ENCODE measurements around the gene SLC27A6.
A peak's percentile ranks its signal among the peaks of the same experiment; 100 is the strongest.
"Not testable (repeated sequence)": the region's sequence is repeated elsewhere in the genome, so short reads cannot be mapped to it uniquely, and the experiment has no call there.

The SLC27A6 gene, protein sequence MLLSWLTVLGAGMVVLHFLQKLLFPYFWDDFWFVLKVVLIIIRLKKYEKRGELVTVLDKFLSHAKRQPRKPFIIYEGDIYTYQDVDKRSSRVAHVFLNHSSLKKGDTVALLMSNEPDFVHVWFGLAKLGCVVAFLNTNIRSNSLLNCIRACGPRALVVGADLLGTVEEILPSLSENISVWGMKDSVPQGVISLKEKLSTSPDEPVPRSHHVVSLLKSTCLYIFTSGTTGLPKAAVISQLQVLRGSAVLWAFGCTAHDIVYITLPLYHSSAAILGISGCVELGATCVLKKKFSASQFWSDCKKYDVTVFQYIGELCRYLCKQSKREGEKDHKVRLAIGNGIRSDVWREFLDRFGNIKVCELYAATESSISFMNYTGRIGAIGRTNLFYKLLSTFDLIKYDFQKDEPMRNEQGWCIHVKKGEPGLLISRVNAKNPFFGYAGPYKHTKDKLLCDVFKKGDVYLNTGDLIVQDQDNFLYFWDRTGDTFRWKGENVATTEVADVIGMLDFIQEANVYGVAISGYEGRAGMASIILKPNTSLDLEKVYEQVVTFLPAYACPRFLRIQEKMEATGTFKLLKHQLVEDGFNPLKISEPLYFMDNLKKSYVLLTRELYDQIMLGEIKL

DNA sequence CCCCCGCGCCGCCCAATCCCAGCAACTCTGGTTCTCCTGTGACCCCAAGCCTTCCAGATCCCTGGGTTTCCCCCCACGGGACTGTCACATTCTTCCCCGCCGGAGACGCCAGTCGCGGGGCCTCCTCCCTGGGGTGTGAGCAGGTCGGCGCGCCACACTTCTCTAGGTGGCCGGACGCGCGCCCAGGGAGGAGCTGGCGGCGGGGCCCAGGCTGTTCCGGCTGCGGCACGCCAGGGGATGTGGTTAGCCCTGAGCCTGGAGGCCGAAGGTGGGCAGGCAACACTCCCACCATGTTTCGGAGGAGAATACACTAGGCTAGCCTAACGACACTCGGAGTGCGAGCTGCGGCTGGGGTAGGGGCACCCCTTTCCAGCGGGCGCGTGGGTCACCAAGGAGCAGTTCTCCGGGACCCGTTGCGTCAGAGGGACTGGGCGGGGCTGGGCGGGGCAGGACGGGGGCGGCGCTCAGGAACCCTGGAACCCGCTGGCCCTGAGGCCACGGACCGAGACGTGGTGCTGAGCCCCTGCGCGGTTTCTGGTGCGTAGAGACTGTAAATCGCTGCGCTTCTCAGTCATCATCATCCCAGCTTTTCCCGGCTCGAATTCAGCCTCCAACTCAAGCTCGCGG is at the start of gene SLC27A6:
Gene SLC27A6 (plus strand): TSS at position 478 of the 627 bp plus-strand sequence. CDS start 650 bp downstream, outside the sequence.
- no peak for DNase-seq

DNA sequence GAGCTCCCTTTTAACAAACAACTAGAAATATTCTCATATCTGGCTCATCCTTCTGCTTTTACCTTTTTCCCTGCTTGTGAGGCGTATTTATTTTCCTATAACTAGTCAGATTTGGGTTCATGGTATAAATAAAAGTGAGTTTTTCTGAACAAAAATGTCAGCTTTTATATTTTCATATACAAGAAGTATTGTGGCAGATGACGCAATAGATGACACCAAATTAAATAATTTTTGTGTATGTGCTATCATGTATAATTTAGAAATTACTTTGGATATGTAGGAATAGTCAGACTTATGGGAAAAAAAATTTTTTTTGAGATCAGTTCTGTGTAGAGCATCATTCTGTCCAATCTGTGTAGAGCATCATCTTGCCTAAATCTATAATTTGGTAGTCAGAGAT is 45.7 kb upstream of the SLC27A6 start:
- DNase-seq = no peak

DNA sequence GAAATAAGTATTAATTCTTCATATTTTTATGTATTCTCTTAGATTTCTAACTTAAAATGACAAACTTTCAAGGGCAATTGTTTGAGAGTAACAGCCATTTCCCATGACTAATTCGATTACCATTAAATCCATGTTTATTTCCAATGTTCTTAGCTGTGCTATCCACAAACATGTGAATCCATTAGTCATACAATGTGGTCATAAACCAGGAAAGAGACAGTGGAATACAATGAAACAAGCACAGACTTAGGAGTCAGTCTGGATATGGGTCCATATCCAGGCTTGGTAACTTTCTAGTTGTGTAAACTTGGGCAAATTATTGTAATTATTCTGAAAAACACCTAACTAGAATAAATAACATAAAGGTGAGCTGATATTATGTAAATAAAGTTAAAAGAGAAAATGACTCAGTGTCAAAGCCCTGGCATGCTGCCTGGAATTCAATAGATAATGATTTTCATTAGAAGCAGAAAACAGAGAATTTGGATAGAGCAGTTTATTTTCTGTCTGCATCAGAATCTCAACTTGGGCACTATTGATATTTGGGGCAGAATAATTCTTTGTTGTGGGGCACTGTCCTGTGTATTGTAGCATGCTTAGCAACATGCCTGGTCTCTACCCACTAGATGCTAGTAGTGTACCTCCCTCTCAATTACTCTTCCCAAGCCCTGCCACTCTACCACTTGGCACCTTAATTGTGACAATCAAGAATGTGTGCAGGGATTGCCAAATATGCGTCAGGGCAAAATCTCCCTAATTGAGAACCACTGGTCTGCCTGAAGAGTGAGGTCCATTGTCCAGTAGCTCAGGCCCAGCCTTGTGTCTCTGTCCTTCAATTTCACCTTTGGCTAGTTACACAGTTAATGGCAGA is 44.7 kb upstream of the SLC27A6 start:
- DNase-seq = no peak

DNA sequence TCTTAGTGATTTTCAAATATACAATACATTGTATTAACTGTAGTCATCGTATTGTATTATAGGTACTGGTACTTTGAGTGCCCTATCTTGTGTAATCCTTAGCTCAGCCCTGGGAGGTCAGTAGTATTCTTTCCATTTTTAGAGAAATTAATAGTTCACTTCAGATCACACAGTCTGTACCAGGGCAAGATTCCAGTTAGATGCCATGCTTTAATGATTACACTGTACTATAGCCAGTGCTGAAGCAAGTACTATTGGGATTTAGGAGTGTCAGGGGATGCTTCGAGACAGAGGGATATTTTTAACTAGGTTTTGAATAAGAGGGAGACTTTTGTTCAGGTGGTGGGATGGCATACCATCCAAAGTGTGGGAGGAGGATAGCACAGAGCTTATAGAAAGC is 41.0 kb upstream of the SLC27A6 start:
- DNase-seq = no peak

DNA sequence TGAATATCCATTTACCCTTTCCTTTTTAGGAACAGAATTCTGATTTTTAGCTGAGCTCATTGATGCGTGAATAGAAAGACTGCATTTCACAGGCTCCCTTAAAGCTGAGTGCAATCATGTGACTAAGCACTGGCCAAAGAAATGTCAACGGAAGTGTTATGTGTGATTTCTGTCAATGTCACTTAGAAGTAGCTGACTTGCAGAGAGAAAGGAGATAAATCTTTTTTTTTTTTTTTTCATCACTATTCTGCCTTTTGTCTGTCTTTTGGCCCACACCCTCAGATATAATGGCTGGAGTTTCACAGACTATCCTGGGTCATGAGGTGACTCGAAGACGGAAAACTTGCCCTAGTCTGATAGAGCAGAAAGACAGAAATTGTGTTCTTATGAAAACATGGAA is 39.3 kb upstream of the SLC27A6 start:
- DNase-seq = no peak

DNA sequence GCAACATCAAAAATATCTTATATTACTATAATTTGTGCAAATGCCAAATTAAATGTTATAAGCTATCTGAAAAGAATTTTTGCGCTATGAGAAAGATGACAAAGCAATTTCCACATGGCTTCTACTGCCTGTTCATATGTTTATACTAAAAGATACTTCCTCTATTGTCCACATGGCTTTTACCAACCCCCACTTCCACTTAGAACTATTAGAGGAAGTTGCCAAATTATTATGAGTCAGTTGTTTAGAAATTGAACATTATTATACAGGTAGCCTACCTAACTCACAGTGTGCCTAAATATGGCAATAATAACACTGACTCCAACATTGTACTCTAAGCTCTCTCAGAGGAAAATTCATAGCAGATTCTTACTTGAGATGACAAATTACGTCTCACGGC is 37.6 kb upstream of the SLC27A6 start:
- peak in 1 of 2 donors; percentile 82 for DNase-seq

DNA sequence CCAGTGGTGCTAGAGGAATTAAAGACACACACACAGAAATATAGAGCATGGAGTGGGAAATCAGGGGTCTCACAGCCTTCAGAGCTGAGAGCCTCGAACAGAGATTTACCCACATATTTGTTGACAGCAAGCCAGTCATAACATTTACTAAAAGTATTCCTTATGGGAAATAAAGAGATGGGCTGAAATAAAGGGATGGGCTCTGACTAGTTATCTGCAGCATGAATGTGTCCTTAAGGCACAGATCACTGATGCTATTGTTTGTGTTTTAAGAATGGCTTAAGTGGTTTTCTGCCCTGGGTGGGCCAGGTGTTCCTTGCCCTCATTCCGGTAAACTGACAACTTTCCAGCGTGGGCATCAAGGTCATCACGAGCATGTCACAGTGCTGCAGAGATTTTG is 33.1 kb upstream of the SLC27A6 start:
- DNase-seq = not testable (repeated sequence)

DNA sequence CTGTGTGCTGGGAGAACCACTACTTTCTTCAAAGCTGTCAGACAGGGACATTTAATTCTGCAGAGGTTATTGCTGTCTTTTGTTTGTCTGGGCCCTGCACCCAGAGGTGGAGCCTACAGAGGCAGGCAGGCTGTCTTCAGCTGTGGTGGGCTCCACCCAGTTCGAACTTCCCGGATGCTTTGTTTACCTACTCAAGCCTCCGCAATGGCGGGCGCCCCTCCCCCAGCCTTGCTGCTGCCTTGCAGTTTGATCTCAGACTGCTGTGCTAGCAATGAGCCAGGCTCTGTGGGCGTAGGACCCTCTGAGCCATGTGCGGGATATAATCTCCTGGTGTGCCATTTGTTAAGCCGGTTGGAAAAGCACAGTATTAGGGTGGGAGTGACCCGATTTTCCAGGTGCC is 22.2 kb upstream of the SLC27A6 start:
- DNase-seq = not testable (repeated sequence)

DNA sequence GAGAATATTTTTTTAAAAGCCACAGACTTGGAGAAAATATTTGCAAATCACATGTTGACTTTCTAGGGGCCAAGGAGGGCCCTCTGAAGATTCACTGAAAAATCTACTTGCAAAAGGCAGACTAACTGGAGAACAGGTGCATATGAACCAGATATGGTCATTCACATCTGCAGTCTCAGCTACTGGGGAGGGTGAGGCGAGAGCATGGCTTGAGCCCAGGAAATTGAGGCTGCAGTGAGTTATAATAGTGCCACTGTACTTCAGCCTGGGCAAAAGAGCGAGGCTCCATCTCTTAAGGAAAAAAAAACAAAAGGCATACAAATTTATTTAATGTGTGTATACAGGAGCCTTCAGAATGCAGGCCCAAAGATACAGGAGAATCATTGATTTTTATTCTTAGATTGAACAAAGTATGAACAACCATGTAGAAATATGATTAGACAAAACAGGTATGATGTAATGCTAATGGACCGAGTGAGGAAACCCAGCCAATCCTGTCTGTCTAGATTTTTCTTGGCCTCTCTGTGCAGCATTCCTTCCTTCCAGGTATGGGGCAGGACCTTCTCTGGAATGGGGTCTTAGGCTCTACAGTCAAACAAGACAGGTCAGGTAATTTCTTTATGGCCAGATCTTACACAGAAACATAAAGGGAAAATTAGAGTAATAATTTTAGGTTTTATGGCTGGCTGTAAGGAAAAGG is 15.3 kb upstream of the SLC27A6 start:
- no peak for DNase-seq

DNA sequence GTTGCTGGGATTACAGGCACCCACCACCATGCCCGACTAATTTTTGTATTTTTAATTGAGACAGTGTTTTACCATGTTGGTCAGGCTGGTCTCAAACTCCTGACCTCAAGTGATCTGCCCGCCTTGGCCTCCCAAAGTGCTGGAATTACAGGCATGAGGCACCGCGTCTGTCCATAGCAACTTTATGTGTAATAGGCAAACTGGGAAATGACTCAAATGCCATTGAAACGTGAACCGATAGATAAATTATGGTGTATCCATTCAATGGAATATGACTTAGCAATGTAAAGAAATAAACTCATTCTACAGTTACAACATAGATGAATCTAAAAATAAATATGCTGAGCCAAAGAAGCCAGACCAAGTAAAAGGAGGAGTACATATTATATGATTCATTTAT is 14.0 kb upstream of the SLC27A6 start:
- not testable (repeated sequence) for DNase-seq

DNA sequence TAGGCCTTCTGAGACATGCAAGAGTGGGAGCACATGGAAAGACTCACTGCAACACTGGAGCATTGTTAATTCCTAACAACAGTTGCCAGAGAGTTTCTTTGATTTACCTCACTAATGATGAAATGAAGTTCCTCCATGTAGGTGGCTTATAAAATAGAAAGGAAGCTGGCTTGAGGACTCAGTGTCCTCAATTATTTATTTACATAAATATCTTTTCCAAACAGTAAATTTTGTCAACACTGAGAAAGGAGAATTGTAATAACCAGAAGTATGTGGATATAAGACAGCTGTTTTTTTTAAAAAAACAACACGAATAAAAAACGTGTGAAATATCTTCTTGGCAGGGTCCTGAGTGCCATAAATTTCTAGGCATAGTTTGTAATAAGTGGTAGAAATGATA is 9.1 kb upstream of the SLC27A6 start:
- no peak for DNase-seq

DNA sequence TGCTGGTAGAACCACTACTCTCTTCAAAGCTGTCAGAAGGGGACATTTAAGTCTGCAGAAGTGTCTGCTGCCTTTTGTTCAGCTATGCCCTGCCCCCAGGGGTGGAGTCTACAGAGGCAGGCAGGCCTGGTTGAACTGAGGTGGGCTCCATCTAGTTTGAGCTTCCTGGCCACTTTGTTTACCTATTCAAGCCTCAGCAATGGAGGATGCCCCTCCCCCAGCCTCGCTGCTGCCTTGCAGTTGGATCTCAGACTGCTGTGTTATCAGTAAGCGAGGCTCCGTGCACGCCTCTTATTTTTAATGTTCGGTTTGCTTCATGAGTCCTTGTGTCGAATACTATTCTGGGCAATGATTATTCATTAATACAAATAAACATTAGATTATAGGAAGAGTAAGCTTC is 3.1 kb upstream of the SLC27A6 start:
- DNase-seq = no peak

DNA sequence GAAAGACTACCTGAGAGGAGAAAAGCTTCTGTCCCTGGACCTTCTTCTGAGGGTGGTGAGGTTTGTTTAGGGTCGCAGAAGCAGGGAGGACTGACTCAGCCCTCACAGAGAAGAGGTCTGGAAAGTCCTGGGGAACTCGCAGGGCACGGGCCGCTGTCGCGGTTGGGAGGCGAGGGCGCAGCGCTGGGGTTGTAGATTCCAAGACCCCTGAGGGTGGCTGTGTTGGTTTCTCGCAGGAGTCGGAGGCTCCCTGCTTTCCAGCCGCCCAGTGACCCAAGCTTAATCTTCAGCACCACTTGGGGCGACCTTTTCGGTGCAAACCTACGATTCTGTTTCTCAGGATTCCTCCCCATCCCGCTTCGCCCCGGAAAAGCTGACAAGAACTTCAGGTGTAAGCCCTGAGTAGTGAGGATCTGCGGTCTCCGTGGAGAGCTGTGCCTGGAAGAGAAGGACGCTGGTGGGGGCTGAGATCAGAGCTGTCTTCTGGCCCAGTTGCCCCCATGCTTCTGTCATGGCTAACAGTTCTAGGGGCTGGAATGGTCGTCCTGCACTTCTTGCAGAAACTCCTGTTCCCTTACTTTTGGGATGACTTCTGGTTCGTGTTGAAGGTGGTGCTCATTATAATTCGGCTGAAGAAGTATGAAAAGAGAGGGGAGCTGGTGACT is 482 bp downstream of the SLC27A6 start:
- DNase-seq = no peak

DNA sequence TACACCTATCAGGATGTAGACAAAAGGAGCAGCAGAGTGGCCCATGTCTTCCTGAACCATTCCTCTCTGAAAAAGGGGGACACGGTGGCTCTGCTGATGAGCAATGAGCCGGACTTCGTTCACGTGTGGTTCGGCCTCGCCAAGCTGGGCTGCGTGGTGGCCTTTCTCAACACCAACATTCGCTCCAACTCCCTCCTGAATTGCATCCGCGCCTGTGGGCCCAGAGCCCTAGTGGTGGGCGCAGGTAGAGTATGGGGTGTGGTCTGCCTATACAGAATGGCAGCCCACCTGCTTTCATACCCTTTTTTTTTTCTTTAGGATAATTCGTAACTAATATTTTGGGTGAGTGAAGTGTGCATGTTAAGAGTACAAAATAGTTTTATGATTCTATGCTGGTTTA is 1.1 kb downstream of the SLC27A6 start:
- no peak for DNase-seq

DNA sequence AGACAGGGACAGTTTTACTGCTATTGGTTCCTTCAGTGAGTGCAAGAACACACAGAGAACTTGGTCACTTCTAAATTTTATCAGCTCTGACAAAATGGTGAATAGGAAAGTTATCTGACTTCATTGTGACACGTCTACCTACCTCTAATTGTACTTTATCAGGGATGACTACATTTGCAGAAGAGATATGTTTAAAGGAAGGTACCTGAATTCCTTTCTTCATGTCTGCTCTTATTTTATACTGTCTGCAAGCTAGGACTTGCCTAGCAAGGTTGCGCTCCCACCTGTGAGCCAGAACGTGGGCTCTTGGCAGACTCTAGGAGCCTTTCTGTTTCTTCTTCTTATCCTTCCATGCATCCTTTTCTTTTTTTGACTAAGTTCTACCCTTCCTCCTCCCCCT is 1.6 kb downstream of the SLC27A6 start:
- DNase-seq = no peak

DNA sequence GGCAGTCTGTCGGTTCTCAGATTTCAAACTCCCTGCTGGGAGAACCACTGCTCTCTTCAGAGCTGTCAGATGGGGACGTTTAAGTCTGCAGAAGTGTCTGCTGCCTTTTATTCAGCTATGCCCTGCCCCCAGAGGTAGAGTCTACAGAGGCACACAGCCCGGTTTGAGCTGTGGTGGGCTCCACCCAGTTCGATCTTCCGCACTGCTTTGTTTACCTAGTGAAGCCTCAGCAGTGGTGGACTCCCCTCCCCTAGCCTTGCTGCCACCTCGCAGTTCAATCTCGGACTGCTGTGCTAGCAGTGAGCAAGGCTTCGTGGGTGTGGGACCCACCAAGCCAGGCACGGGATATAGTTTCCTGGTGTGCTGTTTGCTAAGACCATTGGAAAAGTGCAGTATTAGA is 8.0 kb downstream of the SLC27A6 start:
- DNase-seq = no peak

DNA sequence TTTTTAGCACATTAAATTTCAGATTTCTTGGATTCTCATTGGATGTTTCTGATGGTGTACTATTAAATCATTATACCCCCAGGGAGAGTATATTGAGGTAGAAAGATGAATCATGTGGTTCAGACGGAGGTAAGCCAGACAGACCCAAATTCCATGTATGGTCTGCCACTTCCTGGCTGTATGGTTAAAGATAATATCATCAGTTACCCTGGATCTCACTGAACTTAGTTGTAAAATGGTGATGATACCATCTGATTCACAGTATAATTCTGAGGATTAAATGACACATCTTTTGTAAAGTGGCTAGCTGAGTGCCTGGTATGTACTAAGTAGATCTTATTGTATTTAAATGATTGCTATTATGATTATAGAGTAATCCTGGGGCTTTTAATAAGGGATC is 9.3 kb downstream of the SLC27A6 start:
- DNase-seq = no peak

DNA sequence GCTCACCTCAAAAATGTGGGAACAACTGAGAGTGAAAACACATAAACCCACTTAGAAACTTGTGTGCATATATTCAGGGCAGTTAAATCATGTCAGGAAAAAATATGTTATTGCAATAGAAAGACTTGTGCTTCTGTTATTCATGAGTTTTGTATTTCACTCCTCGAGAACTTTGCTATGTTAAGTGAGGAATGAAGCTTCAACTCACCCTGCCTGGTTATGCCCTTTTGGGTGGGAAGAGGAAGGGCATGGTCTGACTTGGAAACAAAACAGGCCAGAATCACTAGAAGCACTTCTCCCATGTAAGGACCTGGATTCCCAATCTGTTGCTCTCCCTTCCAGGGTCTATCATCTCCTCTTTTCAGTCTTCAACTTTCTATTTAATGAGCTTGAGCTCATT is 14.5 kb downstream of the SLC27A6 start:
- no peak for DNase-seq

DNA sequence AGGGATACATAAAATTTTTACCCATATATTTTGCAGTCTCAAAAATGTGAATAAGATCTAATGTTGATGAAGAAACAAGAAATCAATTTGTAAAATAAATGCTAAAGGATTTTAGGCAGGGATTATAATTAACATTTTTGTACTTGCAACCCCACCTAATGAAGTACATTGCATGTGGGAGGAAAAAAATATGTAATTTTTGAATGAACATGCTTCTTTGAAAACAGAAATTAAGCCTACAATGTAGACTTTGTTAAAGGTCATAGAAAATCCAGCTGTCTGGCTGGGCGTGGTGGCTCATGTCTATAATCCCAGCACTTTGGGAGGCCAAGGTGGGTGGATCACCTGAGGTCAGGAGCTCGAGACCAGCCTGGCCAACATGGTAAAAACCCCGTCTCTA is 15.6 kb downstream of the SLC27A6 start:
- DNase-seq = no peak

DNA sequence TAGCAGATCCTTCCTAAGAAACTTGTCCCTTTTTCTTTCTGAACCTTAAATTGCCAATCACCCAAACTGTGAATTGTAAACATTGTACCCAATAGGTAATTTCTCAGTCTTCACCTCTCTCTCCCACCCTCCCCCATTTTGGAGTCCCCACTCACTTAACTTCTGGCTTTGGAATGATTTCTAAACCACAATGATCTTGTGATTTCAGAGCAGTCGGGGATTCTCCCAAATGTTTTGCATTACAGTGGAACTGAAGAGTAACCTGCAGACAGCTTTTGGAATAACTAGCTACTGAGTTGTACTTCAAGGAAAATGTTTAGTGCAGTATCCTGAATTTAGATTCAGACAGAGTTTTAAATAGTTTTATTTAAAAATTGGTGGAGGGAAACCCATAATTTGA is 19.2 kb downstream of the SLC27A6 start:
- DNase-seq = no peak

DNA sequence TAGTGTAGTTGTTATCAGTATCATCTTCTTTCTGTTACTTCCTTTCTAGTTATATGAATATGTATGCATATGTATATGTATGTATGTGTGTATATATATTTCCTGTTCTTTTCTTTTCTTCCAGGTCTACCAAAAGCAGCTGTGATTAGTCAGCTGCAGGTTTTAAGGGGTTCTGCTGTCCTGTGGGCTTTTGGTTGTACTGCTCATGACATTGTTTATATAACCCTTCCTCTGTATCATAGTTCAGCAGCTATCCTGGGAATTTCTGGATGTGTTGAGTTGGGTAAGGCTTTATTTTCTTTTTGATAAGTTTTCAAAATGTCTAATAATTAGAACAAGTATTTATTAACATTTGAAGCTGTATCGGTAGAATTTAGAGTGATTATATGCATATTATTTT is 23.2 kb downstream of the SLC27A6 start:
- no peak for DNase-seq

Data from bone marrow (tissue), 2 donors.